ENCODE results near the gene ZNF646. TPM values are rescaled to one million over a fixed set of nuclear protein-coding genes. Genes with fewer than 3 reads are reported as not detected.
A peak's percentile ranks its signal among the peaks of the same experiment; 100 is the strongest.

Gene ZNF646
- polyA plus RNA-seq, 1 donor from 2014 or later: 9.3 TPM

GRCh38 chr16:31076319-31076718 lies 2.1 kb downstream of the ZNF646 start:
- H3K4me3 Mint-ChIP-seq: peak overlapping the region in 2 of 4 donors; percentile 33 to 87
- peak overlapping the region in 2 of 3 donors; percentile 46 to 47 for H3K27ac Mint-ChIP-seq
- peaks cover 4% of the 10 kb centered on the region for H3K36me3 Mint-ChIP-seq
- peaks cover 15 to 32% (median 28%) of the 10 kb centered on the region in 3 donors for H3K4me1 Mint-ChIP-seq
- H3K27me3 Mint-ChIP-seq: no peaks in the 10 kb centered on the region
- no peaks in the 10 kb centered on the region for H3K9me3 Mint-ChIP-seq

GRCh38 chr16:31077024-31077423 lies 2.8 kb downstream of the ZNF646 start:
- Mint-ChIP-seq H3K9me3 (no peaks in the 10 kb centered on the region), H3K4me1 (peaks cover 16 to 27% (median 23%) of the 10 kb centered on the region in 3 donors), H3K4me3 (peak overlapping the region in 1 of 4 donors; percentile 18), H3K27ac (peak overlapping the region in 2 of 3 donors; percentile 49 to 67), H3K36me3 (peaks cover 4% of the 10 kb centered on the region), H3K27me3 (no peaks in the 10 kb centered on the region)

- no peak overlapping the region for H3K4me3 Mint-ChIP-seq
- H3K4me1 Mint-ChIP-seq: peaks cover 13 to 19% (median 18%) of the 10 kb centered on the region in 3 donors
- H3K36me3 Mint-ChIP-seq: peaks cover 4% of the 10 kb centered on the region
- peak overlapping the region in 1 of 3 donors; percentile 67 for H3K27ac Mint-ChIP-seq
- H3K27me3 Mint-ChIP-seq: no peaks in the 10 kb centered on the region
- H3K9me3 Mint-ChIP-seq: no peaks in the 10 kb centered on the region
Measured at GRCh38 chr16:31077592-31078396, 3.6 kb downstream of the ZNF646 start.

GRCh38 chr16:31078597-31079341 lies 4.5 kb downstream of the ZNF646 start:
- Mint-ChIP-seq H3K4me3 (no peak overlapping the region), H3K4me1 (peaks cover 13 to 18% (median 17%) of the 10 kb centered on the region in 3 donors), H3K9me3 (no peaks in the 10 kb centered on the region)

GRCh38 chr16:31079342-31079944 lies 5.2 kb downstream of the ZNF646 start:
- peaks cover 12 to 18% (median 13%) of the 10 kb centered on the region in 3 donors for H3K4me1 Mint-ChIP-seq
- no peak overlapping the region for H3K27ac Mint-ChIP-seq
- H3K36me3 Mint-ChIP-seq: peaks cover 4% of the 10 kb centered on the region
- H3K4me3 Mint-ChIP-seq: no peak overlapping the region
- no peaks in the 10 kb centered on the region for H3K9me3 Mint-ChIP-seq
- H3K27me3 Mint-ChIP-seq: no peaks in the 10 kb centered on the region

More at GRCh38 chr16:31078597-31079341, 4.5 kb downstream of the ZNF646 start:
- Mint-ChIP-seq H3K27me3 (no peaks in the 10 kb centered on the region), H3K36me3 (peaks cover 4% of the 10 kb centered on the region), H3K27ac (no peak overlapping the region)

- Mint-ChIP-seq H3K4me1 (peaks cover 5 to 11% (median 6%) of the 10 kb centered on the region in 3 donors), H3K9me3 (no peaks in the 10 kb centered on the region)
Measured at GRCh38 chr16:31080035-31080629, 5.9 kb downstream of the ZNF646 start.

GRCh38 chr16:31080756-31081419 lies 6.7 kb downstream of the ZNF646 start:
- peaks cover under 1 to 8% (median 5%) of the 10 kb centered on the region in 3 donors for H3K4me1 Mint-ChIP-seq
- H3K36me3 Mint-ChIP-seq: peaks cover 4% of the 10 kb centered on the region
- H3K4me3 Mint-ChIP-seq: no peak overlapping the region
- peak overlapping the region in 1 of 3 donors; percentile 2 for H3K27ac Mint-ChIP-seq
- no peaks in the 10 kb centered on the region for H3K9me3 Mint-ChIP-seq
- H3K27me3 Mint-ChIP-seq: no peaks in the 10 kb centered on the region

More at GRCh38 chr16:31080035-31080629, 5.9 kb downstream of the ZNF646 start:
- Mint-ChIP-seq H3K27ac (no peak overlapping the region), H3K36me3 (peaks cover 4% of the 10 kb centered on the region), H3K4me3 (no peak overlapping the region), H3K27me3 (no peaks in the 10 kb centered on the region)

GRCh38 chr16:31081428-31082351 lies 7.5 kb downstream of the ZNF646 start:
- H3K27me3 Mint-ChIP-seq: no peaks in the 10 kb centered on the region
- H3K27ac Mint-ChIP-seq: no peak overlapping the region
- H3K4me1 Mint-ChIP-seq: peaks cover 0 to 5% (median 5%) of the 10 kb centered on the region in 3 donors
- no peaks in the 10 kb centered on the region for H3K9me3 Mint-ChIP-seq
- peaks cover 4% of the 10 kb centered on the region for H3K36me3 Mint-ChIP-seq
- peak overlapping the region in 1 of 4 donors; percentile 51 for H3K4me3 Mint-ChIP-seq

- Mint-ChIP-seq H3K4me3 (peak overlapping the region in 1 of 4 donors; percentile 51), H3K9me3 (no peaks in the 10 kb centered on the region), H3K27me3 (no peaks in the 10 kb centered on the region), H3K36me3 (peaks cover 4% of the 10 kb centered on the region), H3K4me1 (peaks cover 0 to 5% (median 5%) of the 10 kb centered on the region in 3 donors), H3K27ac (no peak overlapping the region)
Measured at GRCh38 chr16:31082368-31083045, 8.3 kb downstream of the ZNF646 start.

- Mint-ChIP-seq H3K36me3 (peaks cover 4% of the 10 kb centered on the region), H3K4me3 (no peak overlapping the region), H3K9me3 (no peaks in the 10 kb centered on the region), H3K4me1 (peaks cover 0 to 5% (median 5%) of the 10 kb centered on the region in 3 donors), H3K27me3 (no peaks in the 10 kb centered on the region), H3K27ac (no peak overlapping the region)
Measured at GRCh38 chr16:31083081-31083480, 8.9 kb downstream of the ZNF646 start.

- Mint-ChIP-seq H3K9me3 (no peaks in the 10 kb centered on the region), H3K27ac (no peak overlapping the region), H3K4me3 (no peak overlapping the region), H3K4me1 (peaks cover 0 to 5% (median 5%) of the 10 kb centered on the region in 3 donors), H3K36me3 (peaks cover 3% of the 10 kb centered on the region), H3K27me3 (no peaks in the 10 kb centered on the region)
Measured at GRCh38 chr16:31083556-31083955, 9.3 kb downstream of the ZNF646 start.

- H3K4me3 Mint-ChIP-seq: no peak overlapping the region
- no peaks in the 10 kb centered on the region for H3K27me3 Mint-ChIP-seq
- peaks cover 0 to 5% (median 5%) of the 10 kb centered on the region in 3 donors for H3K4me1 Mint-ChIP-seq
- no peaks in the 10 kb centered on the region for H3K9me3 Mint-ChIP-seq
- H3K36me3 Mint-ChIP-seq: peaks cover 3% of the 10 kb centered on the region
- no peak overlapping the region for H3K27ac Mint-ChIP-seq
Measured at GRCh38 chr16:31083981-31084380, 9.8 kb downstream of the ZNF646 start.
